Activated CD4-positive, alpha-beta T cell treated with anti-CD3 and anti-CD28 coated beads, Interleukin-2, amount 50 U/mL, for 48 hours (primary cell): ENCODE measurements around the gene CACNB4.
"Not testable (repeated sequence)": the region's sequence is repeated elsewhere in the genome, so short reads cannot be mapped to it uniquely, and the experiment has no call there.

Experiments
- DNase-seq, 2 experiments: peaks; one replicate each; pipeline ENCODE4 v3.0.0-alpha.2; 2020

Gene CACNB4

DNA sequence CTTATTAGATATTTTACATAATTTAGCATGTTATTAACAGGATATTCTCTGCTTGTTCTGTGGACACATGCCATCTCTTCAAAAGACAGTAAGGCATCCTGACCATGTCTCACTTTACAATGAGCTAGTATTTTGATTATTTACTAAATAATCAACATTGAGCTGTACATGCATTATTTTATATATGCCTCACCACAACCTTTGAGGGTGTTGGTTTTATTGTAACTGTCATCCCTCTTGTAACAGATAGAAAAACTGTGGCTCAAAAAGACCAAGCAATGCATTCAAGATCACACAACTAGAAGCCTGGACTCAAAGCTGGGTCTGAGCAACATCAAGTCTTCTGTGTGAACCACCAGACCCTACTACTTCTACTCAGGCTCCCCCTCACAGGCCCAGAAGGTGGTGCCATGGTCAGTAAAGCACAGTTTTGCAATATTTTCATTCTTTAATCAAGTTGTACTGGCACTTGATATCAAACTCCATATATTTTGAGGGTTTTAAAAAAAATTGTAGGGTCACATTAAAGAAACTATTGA lies 165.5 kb downstream of the CACNB4 start:
- no peak for DNase-seq

DNA sequence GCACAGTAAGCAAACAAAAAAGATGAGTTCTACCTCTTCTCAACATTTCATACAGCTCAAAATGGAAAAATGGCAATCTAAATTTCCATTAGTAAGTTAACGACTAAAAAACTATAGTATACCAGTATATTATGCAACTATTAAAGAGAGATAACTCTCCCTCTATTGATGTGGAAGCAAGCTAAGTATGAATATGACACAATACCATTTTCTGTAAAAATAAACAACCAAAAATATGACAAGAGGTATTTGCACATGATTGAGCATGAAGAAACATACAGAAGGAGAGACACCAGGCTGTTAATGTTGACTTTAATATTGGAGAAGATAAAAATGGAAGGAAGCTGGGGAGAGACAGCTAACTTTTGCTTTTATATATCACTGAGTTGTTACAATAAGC lies 167.1 kb downstream of the CACNB4 start:
- DNase-seq, result no peak

DNA sequence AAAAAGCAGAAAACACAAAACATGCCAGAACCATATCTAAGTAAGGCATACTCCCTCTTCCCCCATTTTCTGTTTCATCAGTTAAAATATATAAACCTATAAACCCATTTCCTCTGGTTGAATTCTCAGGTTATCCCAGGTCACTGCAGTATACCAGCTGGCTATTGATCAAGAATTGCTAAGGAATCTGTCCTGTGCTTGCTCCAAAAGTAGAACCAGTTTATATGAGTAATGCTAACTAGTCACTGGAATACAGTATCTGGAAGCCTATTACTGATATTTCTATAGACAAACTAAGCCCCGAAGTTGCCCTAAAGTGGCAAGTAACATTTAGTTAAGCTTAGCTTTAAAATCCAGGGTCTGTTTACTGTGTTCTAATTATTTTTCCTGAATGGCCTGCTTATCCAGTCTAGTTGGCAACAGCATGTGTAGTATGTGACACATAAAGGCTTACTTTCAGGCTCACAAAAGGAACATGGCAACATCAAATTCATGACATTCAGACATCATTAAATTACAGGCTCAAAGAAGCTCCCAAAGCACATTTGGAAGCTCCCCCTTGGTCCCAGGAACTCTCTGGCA lies 167.7 kb downstream of the CACNB4 start:
- DNase-seq, result no peak

DNA sequence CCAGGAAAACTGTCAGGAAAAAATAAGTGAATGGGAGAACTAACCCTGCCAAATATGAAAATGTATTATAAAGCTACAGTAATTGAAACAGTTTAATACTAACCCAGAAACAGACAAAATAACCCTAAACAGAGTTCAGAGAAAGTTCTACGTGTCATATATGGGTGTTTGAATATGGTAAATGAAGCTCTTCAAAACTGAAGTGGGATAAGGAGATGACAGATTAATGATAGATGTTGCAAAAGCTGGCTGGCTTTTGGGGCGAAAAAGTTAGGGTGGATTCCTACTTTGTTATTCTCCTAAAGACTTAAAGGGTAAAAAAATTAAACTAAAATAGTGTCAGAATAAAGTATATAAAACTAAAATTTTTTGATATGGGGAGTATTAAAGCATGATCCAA lies 168.8 kb downstream of the CACNB4 start:
- no peak for DNase-seq

DNA sequence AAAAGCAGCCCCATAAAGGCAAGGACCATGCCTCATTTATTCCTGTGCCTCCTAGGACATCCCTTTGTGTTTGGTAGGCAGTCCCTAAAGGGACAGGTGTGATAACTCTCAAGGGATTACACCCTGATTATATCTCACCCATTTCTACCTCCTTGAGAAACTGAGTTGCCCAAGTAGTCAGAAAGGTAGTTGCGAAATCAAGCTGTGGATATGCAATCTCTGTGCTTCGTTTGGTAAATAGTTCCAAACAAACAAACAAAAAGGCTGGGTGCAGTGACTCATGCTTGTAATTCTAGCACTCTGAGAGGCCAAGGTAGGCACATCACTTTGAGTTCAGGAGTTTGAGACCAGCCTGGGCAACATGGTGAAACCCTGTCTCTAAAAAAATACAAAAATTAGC lies 170.5 kb downstream of the CACNB4 start:
- DNase-seq, result no peak

DNA sequence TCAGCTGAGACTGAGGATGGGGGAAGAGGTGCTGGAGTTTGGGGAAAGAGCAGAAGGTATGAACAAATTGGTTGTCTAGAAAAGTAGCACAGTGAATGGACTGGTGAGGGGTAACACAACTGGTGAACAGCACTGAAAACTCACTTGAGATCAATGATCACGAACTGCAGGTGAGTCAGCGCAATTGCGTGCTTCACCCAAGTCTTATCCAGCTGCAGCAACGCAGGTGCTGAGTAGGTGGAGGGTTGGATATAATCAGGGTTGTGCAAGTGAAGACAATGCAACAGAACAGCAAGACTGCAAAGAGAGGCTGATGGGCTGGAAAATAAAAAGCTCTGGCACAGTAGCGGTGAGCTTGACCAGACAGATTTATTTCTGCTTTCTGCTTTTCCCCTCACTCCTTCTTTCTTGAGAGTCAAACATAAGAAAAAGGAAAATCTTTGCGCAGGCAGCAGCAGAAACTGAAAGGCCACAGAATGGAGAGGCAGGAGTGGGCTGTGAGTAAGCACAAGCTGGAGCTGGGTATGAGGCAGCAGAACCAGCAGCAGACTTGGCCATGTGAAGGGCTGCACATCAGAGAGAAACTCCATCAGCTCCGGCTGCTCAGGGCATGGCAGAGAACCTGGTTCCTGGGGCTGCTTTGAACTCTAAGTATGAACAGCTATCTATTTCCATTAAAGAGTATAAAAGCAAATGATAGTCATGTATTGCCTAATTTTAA lies 171.2 kb downstream of the CACNB4 start:
- no peak for DNase-seq

DNA sequence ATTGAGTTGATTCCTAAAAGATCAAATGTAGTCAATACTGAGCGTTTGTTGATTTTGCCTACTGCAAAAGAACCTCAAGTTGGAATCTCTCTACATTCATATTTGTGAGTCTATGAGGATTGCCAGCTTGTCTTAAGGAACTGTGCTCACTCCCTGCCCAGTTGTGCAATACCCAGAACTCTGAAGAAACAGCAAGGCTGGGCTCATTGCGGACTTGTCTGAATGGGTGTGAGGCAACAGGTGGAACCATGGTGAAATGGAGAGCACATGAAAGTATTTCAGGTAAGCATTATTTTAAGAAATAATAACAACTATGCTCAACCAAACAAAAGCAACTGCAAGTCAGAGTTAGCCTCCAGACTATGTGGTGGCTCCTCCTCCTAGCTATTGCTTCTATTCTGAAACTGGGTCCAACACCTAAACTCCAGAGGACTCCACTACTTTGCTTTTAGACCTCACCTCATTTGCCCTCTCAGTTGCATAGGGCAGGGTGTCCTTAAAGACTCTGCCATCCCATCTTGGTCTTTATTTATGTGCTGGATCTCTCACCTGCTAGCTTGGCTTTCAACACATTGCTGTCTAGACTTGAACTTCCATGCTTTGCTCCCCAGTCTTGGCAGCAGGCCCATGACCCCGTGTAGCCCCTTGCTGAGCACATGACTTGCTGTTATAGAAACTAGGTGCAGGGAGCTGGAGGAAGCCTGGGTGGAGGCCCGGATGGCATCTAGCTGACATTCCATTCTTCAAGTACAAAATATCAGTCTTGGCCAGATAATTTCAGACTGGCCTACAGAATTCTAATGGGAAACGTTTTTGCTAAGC lies 175.8 kb downstream of the CACNB4 start:
- DNase-seq, result no peak

DNA sequence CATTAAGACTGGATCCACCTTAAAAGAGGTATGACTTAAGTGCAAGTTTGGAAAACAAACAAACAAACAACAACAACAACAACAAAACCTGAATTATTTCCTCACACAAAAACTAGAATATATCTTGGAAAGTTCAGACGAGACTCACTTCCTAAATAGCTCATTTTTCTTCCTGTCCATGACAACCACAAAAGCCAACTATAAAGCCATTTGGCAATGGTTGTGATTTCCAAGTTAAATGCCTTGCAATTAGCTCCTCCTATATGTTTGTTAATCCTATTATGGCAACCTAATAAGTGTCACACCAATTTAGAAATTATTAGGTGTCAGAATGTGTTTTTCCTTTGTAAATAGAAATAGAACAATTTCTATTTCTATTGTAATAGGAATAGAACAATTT lies 179.1 kb downstream of the CACNB4 start:
- DNase-seq, result no peak

DNA sequence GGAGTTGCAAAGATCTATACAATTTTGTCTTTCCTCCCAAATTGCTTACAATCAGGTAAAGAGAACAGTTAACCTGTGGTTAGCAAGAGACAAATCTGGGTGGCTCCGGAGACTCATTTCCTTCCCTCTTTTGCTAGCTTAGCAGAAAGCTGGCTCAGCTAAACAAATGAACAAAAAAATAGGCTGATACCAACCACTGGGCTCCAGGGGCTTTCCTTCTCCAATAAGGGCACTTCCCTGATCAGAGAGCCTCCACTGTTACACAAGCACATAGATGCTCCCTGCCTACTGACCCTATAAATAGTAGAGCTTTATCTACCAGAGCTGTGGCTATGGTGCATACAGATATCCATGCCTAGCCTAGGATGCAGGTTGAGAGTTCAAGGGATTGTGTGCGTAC lies 180.5 kb downstream of the CACNB4 start:
- no peak for DNase-seq

DNA sequence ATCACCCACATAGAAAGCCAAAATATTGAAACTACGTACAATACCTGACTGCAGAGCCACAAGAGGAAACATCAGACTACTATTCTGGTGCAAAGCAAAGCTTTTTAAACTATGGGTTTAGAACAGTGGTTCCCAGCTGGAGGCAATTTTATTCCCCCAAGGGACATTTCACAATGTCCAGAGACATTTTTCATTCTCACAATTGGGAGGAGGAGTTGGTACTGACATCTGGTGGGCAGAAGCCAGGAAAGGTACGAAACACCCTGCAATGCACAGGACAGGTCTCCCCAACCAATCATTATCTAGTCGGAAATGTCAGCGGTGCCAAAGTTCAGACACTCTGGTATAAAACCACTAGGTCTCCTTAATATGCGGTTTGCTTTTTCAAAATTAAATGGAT lies 182.2 kb downstream of the CACNB4 start:
- no peak for DNase-seq

DNA sequence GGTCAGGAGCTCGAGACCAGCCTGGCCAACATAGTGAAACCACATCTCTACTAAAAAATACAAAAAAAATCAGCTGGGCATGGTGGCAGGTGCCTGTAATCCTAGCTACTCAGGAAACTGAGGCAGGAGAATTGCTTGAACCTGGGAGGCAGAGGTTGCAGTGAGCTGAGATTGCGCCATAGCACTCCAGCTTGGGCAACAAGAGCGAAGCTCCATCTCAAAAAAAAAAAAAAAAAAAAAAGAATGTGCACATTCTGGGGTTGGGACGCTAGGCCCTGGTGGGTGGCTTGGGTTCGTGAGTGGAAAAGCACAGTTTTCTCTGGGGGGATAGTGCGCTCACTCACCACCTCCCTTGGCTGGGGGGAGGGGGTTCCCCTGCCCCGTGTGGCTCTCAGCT lies 183.2 kb downstream of the CACNB4 start:
- DNase-seq, result not testable (repeated sequence)

DNA sequence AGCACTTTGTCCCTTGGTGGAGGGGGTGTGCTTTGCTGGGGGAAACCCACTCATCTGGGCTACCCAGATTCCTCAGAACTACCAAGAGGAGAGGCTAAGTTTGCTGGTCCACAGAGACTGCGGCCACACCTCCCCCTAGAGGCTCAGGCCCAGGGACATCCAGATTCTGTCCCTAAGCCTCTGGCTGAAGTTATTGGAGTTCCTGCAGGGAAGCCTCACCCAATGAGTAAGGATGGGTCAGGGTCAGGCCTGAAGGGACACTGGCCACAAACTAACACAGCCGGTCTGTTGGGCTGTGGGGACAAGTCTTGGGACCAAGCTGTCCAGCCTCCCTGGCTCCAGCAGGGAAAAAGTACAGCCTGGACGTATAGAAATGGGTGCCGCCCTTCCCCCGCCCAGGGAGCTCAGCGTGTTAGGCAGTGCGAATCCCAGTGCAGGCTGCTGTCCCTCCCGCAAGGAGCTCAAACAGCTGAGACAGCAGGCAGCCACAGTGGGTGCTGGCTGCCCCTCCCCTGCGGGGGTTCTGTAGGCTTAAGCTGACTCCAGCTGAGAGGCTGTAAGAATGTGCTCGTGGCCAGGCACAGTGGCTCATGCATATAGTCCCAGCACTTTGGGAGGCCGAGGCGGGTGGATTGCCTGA lies 183.7 kb downstream of the CACNB4 start:
- DNase-seq, result no peak

DNA sequence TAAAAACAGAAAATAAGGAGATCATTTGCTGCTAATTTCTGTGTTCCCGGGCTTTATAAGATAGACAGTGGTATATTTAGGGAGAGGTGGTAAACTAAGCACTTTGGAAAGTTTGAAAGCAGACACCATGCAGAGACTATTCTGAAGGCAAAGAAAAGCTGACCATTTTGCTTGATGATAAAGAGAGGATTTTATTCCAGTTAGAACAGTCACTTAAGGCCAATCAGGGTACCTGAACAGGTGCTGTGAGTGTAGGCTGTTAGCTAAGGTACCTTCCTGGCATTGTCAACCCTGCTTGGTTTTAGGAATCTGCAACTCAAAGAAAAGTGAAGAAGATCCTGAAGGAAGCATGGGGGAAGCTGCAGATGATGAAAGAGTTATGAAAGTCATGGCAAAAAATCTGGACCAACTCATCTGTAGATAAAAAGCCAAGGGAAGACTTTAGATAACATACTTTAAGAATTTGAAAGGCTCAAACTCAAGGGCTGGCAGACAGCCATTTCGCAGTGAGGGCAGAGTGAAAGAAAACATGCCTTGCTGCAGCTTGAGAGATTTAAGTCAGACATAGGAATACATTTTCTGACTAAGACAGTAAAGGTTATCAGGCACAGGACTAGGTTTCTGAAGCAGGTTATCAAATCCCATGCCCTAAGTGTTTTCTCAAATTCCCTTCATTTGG lies 190.5 kb downstream of the CACNB4 start:
- no peak for DNase-seq

DNA sequence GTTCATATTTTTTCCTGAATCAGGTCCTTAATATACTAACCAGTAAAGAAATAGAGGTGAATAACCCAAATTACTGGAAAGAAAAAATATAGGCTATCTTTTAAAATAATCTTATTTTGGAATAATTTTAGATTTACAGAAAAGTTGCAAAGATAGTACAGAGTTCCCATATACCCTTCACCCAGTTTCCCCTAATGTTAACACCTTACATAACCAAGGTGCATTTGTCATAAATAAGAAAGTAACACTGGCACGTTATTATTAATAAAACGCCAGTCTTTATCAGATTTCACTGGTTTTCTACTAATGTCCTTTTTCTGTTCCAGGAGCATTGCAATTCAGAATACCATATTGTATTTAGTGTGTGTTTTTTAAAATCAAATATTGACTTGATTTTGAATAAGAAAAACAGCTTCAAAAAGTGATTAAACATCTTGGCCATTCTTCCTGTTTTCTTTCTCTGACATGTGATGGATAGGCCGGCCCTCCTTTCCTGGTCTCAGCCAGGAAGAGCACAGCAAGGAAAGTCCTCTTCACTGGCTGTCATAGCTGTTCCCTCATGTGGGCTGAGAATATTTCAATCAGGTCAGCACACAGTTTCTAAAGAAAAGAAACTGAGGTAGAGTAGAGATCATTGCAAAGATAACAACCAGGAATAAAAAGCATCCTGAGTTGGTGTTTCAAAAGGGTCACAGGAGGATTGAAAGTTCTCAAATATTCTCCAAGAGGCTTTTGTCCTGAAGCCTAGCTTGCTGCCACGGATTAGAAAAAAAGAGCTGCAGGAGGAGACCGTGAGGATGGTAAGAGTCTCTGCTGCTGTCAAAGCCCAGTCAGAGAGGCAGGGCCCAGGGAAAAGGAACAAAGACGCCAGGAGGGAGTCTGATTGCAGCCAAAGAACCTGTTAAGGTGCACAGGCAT lies 191.3 kb downstream of the CACNB4 start:
- DNase-seq, result no peak

DNA sequence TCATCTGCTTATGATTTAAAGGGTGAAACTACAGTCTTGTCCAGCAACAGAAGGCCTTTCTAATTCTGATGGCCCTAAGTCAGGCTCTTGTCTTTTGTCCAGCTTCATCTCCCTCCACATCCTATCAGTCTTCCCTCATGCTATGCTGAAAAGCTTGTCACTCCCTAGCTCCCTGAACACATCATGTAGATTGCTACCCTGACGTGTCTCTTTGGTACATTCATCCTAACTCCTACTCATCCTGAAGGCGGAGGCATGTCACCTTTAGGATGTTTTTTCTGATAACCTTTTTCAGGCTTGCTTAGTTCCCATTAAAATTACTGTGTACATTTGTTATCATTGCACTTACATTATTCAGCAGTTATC lies 192.2 kb downstream of the CACNB4 start:
- no peak for DNase-seq

DNA sequence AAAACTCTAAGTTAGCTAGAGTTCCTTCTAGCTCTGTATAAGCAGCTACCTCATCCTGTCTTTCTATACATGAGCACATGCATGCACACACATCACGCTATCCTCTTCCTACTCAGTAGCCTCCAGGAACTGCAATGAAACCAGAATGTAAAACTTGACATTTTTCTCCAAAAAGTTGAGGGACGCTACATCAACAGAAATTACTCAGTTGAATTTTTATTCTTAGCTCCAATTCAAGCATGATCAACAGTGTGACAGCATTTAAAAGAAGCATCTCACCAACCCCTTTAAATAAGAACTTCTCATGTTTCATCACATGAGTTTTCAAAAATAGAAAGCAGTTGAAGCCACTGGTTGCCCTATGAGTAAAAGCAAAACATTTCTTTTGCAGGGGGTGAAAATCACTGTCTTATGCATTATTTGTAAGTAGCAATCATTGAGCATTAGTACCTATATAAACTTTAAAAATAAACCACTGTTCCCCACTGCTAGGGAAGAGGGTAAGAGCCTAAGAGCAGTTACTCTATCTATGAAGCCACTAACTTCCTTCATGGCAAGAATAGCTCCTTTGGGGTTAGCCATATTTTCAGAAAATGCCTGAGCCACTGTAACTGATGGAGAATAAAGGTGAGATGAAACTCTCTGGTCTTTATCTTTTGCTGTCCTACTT lies 192.7 kb downstream of the CACNB4 start:
- DNase-seq, result no peak

DNA sequence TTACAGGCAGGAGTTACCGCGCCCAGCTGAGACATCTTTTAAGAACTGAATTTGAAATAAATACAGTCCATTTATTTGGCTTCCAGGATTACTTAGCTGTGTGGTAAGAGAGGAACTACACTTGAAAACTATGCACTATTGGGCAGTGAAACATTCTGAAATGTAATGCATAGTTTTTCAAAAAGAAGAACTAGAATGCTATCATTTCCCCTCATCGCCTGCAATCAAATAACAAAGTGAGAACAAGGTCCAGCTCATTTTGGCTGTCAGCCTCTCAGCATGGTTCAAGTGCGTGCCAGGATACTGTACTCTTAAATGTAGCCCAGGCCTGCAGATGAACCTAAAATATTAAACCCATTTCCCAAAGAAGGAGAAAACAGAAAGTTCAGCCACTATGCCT lies 194.0 kb downstream of the CACNB4 start:
- DNase-seq, result no peak

DNA sequence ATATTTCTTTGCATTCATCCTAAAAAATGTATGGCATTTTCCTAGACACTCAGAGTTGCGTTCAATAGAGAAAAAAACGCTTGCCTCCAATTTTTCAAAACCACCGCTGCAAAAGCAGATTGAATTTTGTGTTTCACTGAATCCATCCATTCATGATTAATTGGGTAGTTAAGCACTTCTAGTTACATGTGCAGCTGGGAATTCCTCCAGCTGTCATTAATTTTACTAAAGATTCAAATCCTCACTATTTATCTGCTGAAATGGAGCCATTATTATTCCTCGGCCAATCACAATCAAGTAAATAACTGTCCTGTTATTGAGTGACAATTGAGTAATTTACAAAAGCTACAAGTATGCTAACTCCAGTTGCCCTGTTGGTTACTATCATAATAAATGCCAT lies 194.8 kb downstream of the CACNB4 start:
- DNase-seq, result no peak

DNA sequence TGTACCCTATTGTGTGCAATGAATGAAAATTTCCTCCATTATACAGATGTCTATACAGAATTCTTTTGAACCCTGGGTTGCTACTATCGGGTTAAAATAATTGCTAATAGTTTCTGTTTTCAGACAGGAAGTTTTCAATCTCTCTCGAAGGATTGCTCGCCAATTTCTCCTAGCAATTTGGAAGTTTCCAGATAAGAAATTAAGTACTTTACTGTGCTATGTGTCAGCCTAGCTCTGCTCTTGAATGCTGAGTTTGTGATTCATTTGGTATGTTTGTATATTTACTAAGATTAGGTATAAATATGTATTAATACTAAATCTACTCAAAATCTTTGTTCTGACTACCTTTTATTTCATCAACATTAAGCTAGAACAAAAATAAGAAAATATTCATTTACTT lies 196.0 kb downstream of the CACNB4 start:
- DNase-seq, result no peak

DNA sequence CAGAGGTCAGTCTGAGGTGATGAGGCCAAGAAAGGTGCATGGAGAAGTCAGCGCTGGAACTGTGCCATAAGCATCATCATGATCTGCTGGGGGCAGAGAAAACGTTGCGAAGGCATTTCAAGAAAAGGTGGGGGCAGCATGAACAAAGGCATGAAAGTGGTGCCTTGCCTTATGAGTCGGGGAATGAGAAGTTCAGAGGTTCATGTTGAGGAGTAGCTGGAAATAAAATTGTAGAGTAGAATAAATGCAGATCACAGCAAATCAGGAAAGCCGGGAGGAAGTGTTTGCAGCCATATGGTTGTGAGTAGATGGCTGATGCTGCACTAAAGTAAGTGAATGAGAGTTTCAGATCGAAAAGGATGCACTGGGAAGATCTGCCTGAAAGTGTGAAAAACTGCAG lies 198.5 kb downstream of the CACNB4 start:
- DNase-seq, result no peak

DNA sequence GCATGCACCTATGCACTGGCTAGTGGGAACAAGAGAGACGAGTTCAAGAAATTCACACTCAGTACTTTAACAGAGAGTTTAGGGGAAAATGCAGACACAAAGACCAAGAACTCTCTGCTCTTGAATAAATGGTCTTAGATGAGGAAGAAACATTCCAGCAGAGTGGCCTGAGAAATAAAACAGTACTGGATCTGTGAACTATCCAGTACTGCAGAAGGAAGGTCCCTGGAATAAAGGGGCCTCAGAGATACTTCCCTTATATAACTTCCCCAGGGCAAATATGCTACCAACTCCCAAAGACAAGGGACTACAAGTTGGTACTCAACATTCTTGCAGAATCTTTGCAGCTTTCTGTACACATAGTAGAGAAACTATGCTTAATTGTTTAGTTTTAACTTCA lies 199.7 kb downstream of the CACNB4 start:
- no peak for DNase-seq
